Gastrocnemius medialis (tissue), 4 donors: ENCODE data around the gene DCDC2C. TPM values are rescaled to one million over a fixed set of nuclear protein-coding genes. Genes with fewer than 3 reads are reported as not detected.

Experiments
- ATAC-seq, 2 donors: fragments of 150-250 bp; one replicate each; pipeline ENCODE4 v1.9.1; 2016
- DNase-seq, 2 donors: peaks; one replicate each; pipeline ENCODE4 v3.0.0-alpha.2; 2019
- H3K27ac ChIP-seq, 4 donors: fragments of 200-600 bp; sonication (generic); 1 replicate in 1 of 4; 2 replicates in 3 of 4; pipeline ENCODE4 v1.5.1; 2016 to 2018; ENCODE audit warnings: mild to moderate bottlenecking in 2 of 4, moderate library complexity in 1 of 4
- H3K27me3 ChIP-seq, 3 donors: fragments of 200-600 bp; sonication (generic) in 2 of 3; 1 replicate in 1 of 3; 2 replicates in 2 of 3; pipeline versions ENCODE4 v1.5.1 to v1.6.0; 2016 to 2019; ENCODE audit warnings: mild to moderate bottlenecking in 1 of 3, moderate library complexity in 1 of 3
- H3K36me3 ChIP-seq, 2 donors: fragments of 200-600 bp; sonication (generic) in 1 of 2; one replicate each; pipeline ENCODE4 v1.5.1; 2017 to 2018
- H3K4me1 ChIP-seq, 2 donors: fragments of 200-600 bp; sonication (generic) in 1 of 2; one replicate each; pipeline ENCODE4 v1.5.1; 2016 to 2017; ENCODE audit warnings: mild to moderate bottlenecking in 2 of 2
- H3K4me3 ChIP-seq, 4 donors: fragments of 200-600 bp; sonication (generic) in 3 of 4; 1 replicate in 1 of 4; 2 replicates in 3 of 4; pipeline ENCODE4 v1.5.1; 2016 to 2019; ENCODE audit warnings: mild to moderate bottlenecking in 2 of 4
- H3K9me3 ChIP-seq, 3 donors: fragments of 200-600 bp; sonication (generic) in 2 of 3; 1 replicate in 1 of 3; 2 replicates in 2 of 3; pipeline ENCODE4 v1.5.1; 2016 to 2019
- POLR2A ChIP-seq, 2 donors: fragments of 450-650 bp; IDR thresholded peaks; one replicate each; pipeline ENCODE4 v1.6.1; 2017; ENCODE audit warnings: antibody characterized with exemption in 2 of 2, mild to moderate bottlenecking in 2 of 2, moderate library complexity in 2 of 2
- in situ Hi-C, 4 donors: fragments of 200-750 bp; cut with MboI; loops; one replicate each; pipeline versions ENCODE4 v1.15.0 to v1.8.0; 2017; ENCODE audit warnings: low sequenced_read_pairs in 4 of 4
- intact Hi-C: fragments of 100-400 bp; cut with DNase I; formaldehyde crosslinking; loops from one replicate; pipeline ENCODE4 v1.15.1; 2023; ENCODE audit warnings: low total_unique reads
- total RNA-seq, 4 donors: library from RNA; depleted of rRNA; stranded (reverse); fragments of >200 nt; gene quantifications; one replicate each; pipeline versions ENCODE4 v1.1.0 to v1.2.3, GENCODE V29; 2016
- TF ChIP-seq, protein P1 (sequence below), 5 experiments: fragments of 450-650 bp in 3 of 5; fragments of 200-600 bp in 2 of 5; sonication (generic) in 2 of 5; IDR thresholded peaks in 4 of 5; conservative IDR thresholded peaks in 1 of 5; 1 replicate in 4 of 5; 2 replicates in 1 of 5; pipeline ENCODE4 v1.5.1; 2016 to 2019; ENCODE audit warnings: antibody characterized with exemption in 5 of 5, mild to moderate bottlenecking in 3 of 5, moderate library complexity in 3 of 5

The DCDC2C gene
- total RNA-seq, 4 donors from 2014 or later, result not detected

GRCh38 chr2:3747826-3748225, 44.5 kb downstream of the DCDC2C start:
- H3K36me3 ChIP-seq, result no peaks in the 10 kb centered on the region
- H3K27ac ChIP-seq, result no peak overlapping the region
- H3K4me1 ChIP-seq, result no peaks in the 10 kb centered on the region
- TF ChIP-seq, protein P1, sequence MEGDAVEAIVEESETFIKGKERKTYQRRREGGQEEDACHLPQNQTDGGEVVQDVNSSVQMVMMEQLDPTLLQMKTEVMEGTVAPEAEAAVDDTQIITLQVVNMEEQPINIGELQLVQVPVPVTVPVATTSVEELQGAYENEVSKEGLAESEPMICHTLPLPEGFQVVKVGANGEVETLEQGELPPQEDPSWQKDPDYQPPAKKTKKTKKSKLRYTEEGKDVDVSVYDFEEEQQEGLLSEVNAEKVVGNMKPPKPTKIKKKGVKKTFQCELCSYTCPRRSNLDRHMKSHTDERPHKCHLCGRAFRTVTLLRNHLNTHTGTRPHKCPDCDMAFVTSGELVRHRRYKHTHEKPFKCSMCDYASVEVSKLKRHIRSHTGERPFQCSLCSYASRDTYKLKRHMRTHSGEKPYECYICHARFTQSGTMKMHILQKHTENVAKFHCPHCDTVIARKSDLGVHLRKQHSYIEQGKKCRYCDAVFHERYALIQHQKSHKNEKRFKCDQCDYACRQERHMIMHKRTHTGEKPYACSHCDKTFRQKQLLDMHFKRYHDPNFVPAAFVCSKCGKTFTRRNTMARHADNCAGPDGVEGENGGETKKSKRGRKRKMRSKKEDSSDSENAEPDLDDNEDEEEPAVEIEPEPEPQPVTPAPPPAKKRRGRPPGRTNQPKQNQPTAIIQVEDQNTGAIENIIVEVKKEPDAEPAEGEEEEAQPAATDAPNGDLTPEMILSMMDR (IDR thresholded peaks at IDR 0.05 in 4 of 5, conservative IDR thresholded peaks at IDR 0.05 in 1 of 5), result no peak
- TF ChIP-seq POLR2A (IDR thresholded peaks at IDR 0.05), result no peak
- DNase-seq (no peak), ATAC-seq (no peak)
- intact Hi-C loops (no loop called here), in situ Hi-C loops (no loop called here)
- no peak overlapping the region for H3K4me3 ChIP-seq
- no peaks in the 10 kb centered on the region for H3K9me3 ChIP-seq
- H3K27me3 ChIP-seq, result no peaks in the 10 kb centered on the region

- no peak for ATAC-seq
- intact Hi-C loops (no loop called here), in situ Hi-C loops (no loop called here)
- H3K4me3 ChIP-seq, result no peak overlapping the region
- DNase-seq, result no peak
- H3K4me1 ChIP-seq, result no peaks in the 10 kb centered on the region
- TF ChIP-seq, protein P1 (IDR thresholded peaks at IDR 0.05 in 4 of 5, conservative IDR thresholded peaks at IDR 0.05 in 1 of 5), result no peak
- TF ChIP-seq POLR2A (IDR thresholded peaks at IDR 0.05), result no peak
- H3K36me3 ChIP-seq, result no peaks in the 10 kb centered on the region
- peaks cover 0 to 2% (median 0%) of the 10 kb centered on the region in 3 donors for H3K27me3 ChIP-seq
- H3K9me3 ChIP-seq, result no peaks in the 10 kb centered on the region
- no peak overlapping the region for H3K27ac ChIP-seq
These were observed 45.8 kb downstream of the DCDC2C start for GRCh38 chr2:3749201-3749600.

- in situ Hi-C loops, result no loop called here
- ATAC-seq, result no peak
- no peak for DNase-seq
- Histone ChIP-seq H3K36me3 (no peaks in the 10 kb centered on the region), H3K27me3 (peaks cover 0 to 2% (median 0%) of the 10 kb centered on the region in 3 donors), H3K27ac (no peak overlapping the region), H3K4me1 (no peaks in the 10 kb centered on the region), H3K4me3 (no peak overlapping the region), H3K9me3 (no peaks in the 10 kb centered on the region)
- TF ChIP-seq, protein P1 (IDR thresholded peaks at IDR 0.05 in 4 of 5, conservative IDR thresholded peaks at IDR 0.05 in 1 of 5), result no peak
- no peak for TF ChIP-seq POLR2A (IDR thresholded peaks at IDR 0.05)
- intact Hi-C loops, result no loop called here
These were observed 47.9 kb downstream of the DCDC2C start for GRCh38 chr2:3751251-3751650.

DNA sequence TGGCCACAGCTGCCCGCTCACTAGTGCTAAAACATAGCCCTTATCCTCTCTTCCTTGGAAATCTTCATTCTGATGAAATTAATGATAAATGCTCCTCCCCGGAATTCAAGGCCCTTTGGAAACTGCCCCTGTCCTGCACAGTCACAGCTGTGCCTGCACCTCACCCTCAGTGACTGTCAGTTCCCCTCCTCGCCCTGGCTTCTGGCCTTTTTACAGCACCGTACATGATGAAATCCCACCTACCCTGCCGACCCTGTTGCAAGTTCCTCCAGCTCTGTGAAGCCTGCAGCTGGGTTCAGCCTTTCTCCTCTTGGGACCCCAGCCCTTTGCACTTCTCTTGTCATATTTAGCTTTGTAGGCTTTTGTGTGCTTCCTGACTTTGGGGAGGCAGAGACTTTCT, 48.4 kb downstream of the DCDC2C start:
- Histone ChIP-seq H3K27ac (no peak overlapping the region), H3K4me3 (no peak overlapping the region), H3K36me3 (no peaks in the 10 kb centered on the region), H3K27me3 (peaks cover 0 to 2% (median 0%) of the 10 kb centered on the region in 3 donors), H3K9me3 (no peaks in the 10 kb centered on the region), H3K4me1 (no peaks in the 10 kb centered on the region)
- in situ Hi-C loops, result no loop called here
- no peak for DNase-seq
- ATAC-seq, result no peak
- TF ChIP-seq, protein P1 (IDR thresholded peaks at IDR 0.05 in 4 of 5, conservative IDR thresholded peaks at IDR 0.05 in 1 of 5), result no peak
- no peak for TF ChIP-seq POLR2A (IDR thresholded peaks at IDR 0.05)
- intact Hi-C loops, result no loop called here

GRCh38 chr2:3752376-3752775, 49.0 kb downstream of the DCDC2C start:
- Histone ChIP-seq H3K4me1 (no peaks in the 10 kb centered on the region), H3K27me3 (peaks cover 0 to 2% (median 0%) of the 10 kb centered on the region in 3 donors), H3K27ac (no peak overlapping the region), H3K36me3 (no peaks in the 10 kb centered on the region), H3K9me3 (no peaks in the 10 kb centered on the region), H3K4me3 (no peak overlapping the region)
- ATAC-seq (no peak), DNase-seq (no peak)
- intact Hi-C loops (no loop called here), in situ Hi-C loops (no loop called here)
- no peak for TF ChIP-seq POLR2A (IDR thresholded peaks at IDR 0.05)
- TF ChIP-seq, protein P1 (IDR thresholded peaks at IDR 0.05 in 4 of 5, conservative IDR thresholded peaks at IDR 0.05 in 1 of 5), result no peak
